Ascending aorta (tissue), 2 donors: ENCODE data around the gene DSE. TPM values are rescaled to one million over a fixed set of nuclear protein-coding genes. Genes with fewer than 3 reads are reported as not detected.

Source experiments
- DNase-seq, 2 donors: peaks; one replicate each; pipeline ENCODE4 v3.0.0-alpha.2; 2019; ENCODE audit warnings: low spot score in 2 of 2
- H3K27ac ChIP-seq, 2 donors: fragments of 200-600 bp; sonication (generic); one replicate each; pipeline ENCODE4 v1.5.1; 2016 to 2017; ENCODE audit warnings: mild to moderate bottlenecking in 1 of 2
- H3K27me3 ChIP-seq: fragments of 200-600 bp; sonication (generic); one replicate; pipeline ENCODE4 v1.5.1; 2017
- H3K36me3 ChIP-seq, 2 donors: fragments of 200-600 bp; sonication (generic); one replicate each; pipeline ENCODE4 v1.5.1; 2016
- H3K4me1 ChIP-seq, 2 donors: fragments of 200-600 bp; sonication (generic); one replicate each; pipeline ENCODE4 v1.5.1; 2016 to 2017; ENCODE audit warnings: mild to moderate bottlenecking in 1 of 2
- H3K4me3 ChIP-seq, 2 donors: fragments of 200-600 bp; sonication (generic); one replicate each; pipeline ENCODE4 v1.5.1; 2016 to 2017; ENCODE audit warnings: mild to moderate bottlenecking in 1 of 2
- H3K9me3 ChIP-seq, 2 donors: fragments of 200-600 bp; sonication (generic); one replicate each; pipeline ENCODE4 v1.5.1; 2016
- intact Hi-C: fragments of 100-400 bp; cut with DNase I; formaldehyde crosslinking; loops from one replicate; pipeline ENCODE4 v1.15.1; 2023
- total RNA-seq: library from RNA; depleted of rRNA; stranded (reverse); fragments of >200 nt; gene quantifications from one replicate; pipeline ENCODE4 v1.1.0, GENCODE V29; 2016
- TF ChIP-seq, protein P1 (sequence below), 3 experiments: fragments of 200-600 bp in 2 of 3; fragments of 450-650 bp in 1 of 3; sonication (generic) in 2 of 3; IDR thresholded peaks; one replicate each; pipeline ENCODE4 v1.5.1; 2016 to 2019; ENCODE audit warnings: antibody characterized with exemption in 3 of 3, mild to moderate bottlenecking in 1 of 3, moderate library complexity in 1 of 3

The DSE gene
- total RNA-seq, 1 donor from 2014 or later: 27.6 TPM

DNA sequence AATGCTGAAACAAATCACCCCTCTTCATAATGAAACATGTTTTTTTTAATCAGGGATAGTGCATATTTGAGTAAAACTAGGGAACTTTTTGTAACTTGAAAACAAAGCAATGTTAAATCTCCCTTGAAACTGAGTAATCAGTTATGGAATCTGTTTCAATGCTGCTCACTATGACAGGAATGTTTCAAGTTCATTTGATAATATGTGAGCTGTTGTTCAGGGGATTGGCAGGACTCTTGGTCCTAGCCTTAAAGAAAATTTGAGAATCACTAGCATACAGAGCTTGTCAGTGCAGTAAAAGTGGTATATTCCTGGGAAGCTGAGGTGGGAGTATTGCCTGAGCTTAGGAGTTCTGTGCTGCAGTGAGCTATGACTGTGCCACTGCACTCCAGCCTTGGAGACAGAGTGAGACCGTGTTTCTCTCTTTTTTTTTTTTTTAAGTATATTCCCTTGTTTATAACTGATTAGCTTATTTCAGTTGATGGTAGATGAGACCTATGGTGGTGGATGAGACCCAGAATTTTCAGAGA lies 68.8 kb downstream of the DSE start:
- TF ChIP-seq, protein P1, sequence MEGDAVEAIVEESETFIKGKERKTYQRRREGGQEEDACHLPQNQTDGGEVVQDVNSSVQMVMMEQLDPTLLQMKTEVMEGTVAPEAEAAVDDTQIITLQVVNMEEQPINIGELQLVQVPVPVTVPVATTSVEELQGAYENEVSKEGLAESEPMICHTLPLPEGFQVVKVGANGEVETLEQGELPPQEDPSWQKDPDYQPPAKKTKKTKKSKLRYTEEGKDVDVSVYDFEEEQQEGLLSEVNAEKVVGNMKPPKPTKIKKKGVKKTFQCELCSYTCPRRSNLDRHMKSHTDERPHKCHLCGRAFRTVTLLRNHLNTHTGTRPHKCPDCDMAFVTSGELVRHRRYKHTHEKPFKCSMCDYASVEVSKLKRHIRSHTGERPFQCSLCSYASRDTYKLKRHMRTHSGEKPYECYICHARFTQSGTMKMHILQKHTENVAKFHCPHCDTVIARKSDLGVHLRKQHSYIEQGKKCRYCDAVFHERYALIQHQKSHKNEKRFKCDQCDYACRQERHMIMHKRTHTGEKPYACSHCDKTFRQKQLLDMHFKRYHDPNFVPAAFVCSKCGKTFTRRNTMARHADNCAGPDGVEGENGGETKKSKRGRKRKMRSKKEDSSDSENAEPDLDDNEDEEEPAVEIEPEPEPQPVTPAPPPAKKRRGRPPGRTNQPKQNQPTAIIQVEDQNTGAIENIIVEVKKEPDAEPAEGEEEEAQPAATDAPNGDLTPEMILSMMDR (IDR thresholded peaks at IDR 0.05): no peak
- intact Hi-C loops: no loop called here
- H3K4me3 ChIP-seq: no peak overlapping the region
- peaks cover 6 to 17% of the 10 kb centered on the region in 2 donors for H3K36me3 ChIP-seq
- peaks cover 0 to 10% of the 10 kb centered on the region in 2 donors for H3K4me1 ChIP-seq
- H3K27me3 ChIP-seq: no peaks in the 10 kb centered on the region
- H3K9me3 ChIP-seq: no peaks in the 10 kb centered on the region
- H3K27ac ChIP-seq: no peak overlapping the region
- DNase-seq: no peak

DNA sequence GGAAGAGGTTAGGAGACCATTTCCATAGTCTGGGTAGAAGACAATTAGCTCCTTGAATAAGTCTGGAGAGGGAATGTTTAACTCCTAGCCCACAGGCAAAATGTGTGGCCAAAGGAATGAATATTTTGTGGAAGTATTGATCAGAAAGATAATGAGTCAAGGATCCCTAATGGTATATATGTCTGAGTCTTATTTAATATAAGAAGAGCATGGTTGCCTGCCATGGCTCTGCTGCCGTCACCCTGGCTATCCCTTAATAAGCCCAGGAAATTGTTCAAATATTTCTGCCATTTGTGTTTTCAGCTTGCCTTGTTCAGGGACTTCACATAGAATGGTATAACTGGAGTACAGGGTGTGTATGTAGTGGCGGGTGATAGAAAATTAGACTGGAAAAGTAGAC lies 72.4 kb downstream of the DSE start:
- no peaks in the 10 kb centered on the region for H3K27me3 ChIP-seq
- H3K4me3 ChIP-seq: no peak overlapping the region
- no peaks in the 10 kb centered on the region for H3K36me3 ChIP-seq
- DNase-seq: no peak
- intact Hi-C loops: no loop called here
- H3K27ac ChIP-seq: no peak overlapping the region
- TF ChIP-seq, protein P1 (IDR thresholded peaks at IDR 0.05): no peak
- H3K4me1 ChIP-seq: peaks cover 0 to 12% of the 10 kb centered on the region in 2 donors
- H3K9me3 ChIP-seq: no peaks in the 10 kb centered on the region

DNA sequence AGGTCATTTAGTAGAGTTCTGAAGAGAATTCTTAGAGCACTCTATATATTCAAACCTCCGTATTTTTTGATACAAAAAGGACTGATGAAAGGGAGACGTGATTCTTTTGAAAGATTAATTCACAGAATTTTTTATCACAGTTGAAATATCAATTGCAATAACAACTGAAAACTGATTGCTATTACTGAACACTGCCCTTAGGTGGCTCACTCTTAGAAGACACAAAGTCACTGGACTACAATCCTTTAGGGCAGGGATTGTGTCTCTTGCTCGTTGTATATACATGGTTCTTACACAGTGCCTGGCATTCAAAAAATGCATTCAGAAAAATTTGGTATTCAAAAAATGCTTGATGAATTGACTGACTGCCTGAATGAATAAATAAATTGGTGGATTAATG lies 73.3 kb downstream of the DSE start:
- H3K27me3 ChIP-seq: no peaks in the 10 kb centered on the region
- DNase-seq: no peak
- H3K4me3 ChIP-seq: no peak overlapping the region
- TF ChIP-seq, protein P1 (IDR thresholded peaks at IDR 0.05): peak in 2 of 3 experiments; percentile 25 to 44
- intact Hi-C loops: no loop called here
- H3K36me3 ChIP-seq: no peaks in the 10 kb centered on the region
- H3K4me1 ChIP-seq: peaks cover 0 to 6% of the 10 kb centered on the region in 2 donors
- H3K9me3 ChIP-seq: no peaks in the 10 kb centered on the region
- no peak overlapping the region for H3K27ac ChIP-seq

DNA sequence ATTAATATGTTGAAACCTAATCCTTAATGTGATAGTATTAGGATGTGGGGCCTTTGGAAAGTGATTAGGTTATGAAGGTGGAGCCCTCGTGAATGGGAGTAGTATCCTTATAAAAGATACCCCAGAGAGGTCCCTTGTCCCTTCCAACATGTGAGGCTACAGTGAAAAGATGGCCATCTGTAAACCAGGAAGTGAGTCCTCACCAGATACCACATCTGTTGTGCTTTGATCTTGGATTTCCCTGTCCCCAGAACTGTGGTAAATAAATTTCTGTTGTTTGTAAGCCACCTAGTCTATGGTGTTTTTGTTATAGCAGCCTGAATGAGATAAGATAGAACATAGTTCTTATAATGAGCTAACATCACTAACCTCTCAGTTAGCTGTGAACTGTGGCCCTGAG lies 73.8 kb downstream of the DSE start:
- H3K27me3 ChIP-seq: no peaks in the 10 kb centered on the region
- H3K4me3 ChIP-seq: no peak overlapping the region
- TF ChIP-seq, protein P1 (IDR thresholded peaks at IDR 0.05): no peak
- no peak for DNase-seq
- peaks cover 0 to 6% of the 10 kb centered on the region in 2 donors for H3K4me1 ChIP-seq
- intact Hi-C loops: no loop called here
- no peaks in the 10 kb centered on the region for H3K9me3 ChIP-seq
- no peaks in the 10 kb centered on the region for H3K36me3 ChIP-seq
- no peak overlapping the region for H3K27ac ChIP-seq

GRCh38 chr6:116445102-116445501 lies 74.4 kb downstream of the DSE start:
- intact Hi-C loops: loop anchor here (5.0 kb wide), 3 partner anchors 73 to 163 kb away; partner anchors contain the start of gene DSE
- H3K4me3 ChIP-seq: no peak overlapping the region

More at GRCh38 chr6:116445102-116445501, 74.4 kb downstream of the DSE start:
- H3K36me3 ChIP-seq: no peaks in the 10 kb centered on the region
- no peak for DNase-seq
- TF ChIP-seq, protein P1 (IDR thresholded peaks at IDR 0.05): no peak
- no peaks in the 10 kb centered on the region for H3K27me3 ChIP-seq
- H3K4me1 ChIP-seq: peaks cover 0 to 6% of the 10 kb centered on the region in 2 donors
- no peaks in the 10 kb centered on the region for H3K9me3 ChIP-seq
- H3K27ac ChIP-seq: no peak overlapping the region
